NT2/D1 (cell line): ENCODE data around the gene PDZD8.

Experiments
- YY1 ChIP-seq: IDR thresholded peaks from 2 replicates; pipeline ENCODE4 v1.6.1; 2011; ENCODE audit not compliant: insufficient read length, insufficient read depth
- ZNF274 ChIP-seq: IDR thresholded peaks from 2 replicates; pipeline ENCODE4 v1.6.1; 2011; ENCODE audit warnings: mild to moderate bottlenecking, low read depth, low read length

- TF ChIP-seq ZNF274 (no peak), YY1 (no peak)
Measured at GRCh38 chr10:117353684-117354083, 21.6 kb downstream of the PDZD8 start.
